Stimulated activated CD8-positive, alpha-beta memory T cell treated with anti-CD3 and anti-CD28 coated beads, Interleukin-2, amount 100 ng/mL, for 48 hours (primary cell): ENCODE data around the gene RCC1.
"Not testable (repeated sequence)": the region's sequence is repeated elsewhere in the genome, so short reads cannot be mapped to it uniquely, and the experiment has no call there.

ENCODE experiments used
- DNase-seq, 2 donors: peaks; one replicate each; pipeline ENCODE4 v3.0.0-alpha.2; 2020; ENCODE audit warnings: low read depth in 2 of 2

The RCC1 gene

DNA sequence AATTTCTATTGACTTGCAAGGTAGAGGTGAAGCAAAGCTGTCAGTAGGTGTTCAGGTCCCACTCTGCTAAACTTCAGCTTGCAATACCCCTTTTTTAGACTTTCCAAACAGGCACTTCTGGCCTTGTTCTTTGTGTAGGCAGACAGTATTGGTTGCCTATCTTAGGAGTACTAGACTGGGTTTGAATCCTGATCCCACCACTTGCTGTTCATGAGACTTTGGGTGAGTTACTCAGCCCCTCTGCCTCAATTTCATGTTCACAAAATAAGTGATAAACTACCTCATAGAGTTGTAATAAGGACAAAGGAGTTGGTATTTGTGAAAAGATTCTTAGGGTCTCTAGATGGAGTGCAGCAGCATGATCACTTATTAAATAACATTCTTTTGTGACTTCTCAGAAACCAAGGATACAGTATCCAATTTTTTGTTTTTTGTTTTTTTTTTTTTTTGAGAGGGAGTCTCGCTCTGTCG lies 5.2 kb downstream of the RCC1 start:
- no peak for DNase-seq

DNA sequence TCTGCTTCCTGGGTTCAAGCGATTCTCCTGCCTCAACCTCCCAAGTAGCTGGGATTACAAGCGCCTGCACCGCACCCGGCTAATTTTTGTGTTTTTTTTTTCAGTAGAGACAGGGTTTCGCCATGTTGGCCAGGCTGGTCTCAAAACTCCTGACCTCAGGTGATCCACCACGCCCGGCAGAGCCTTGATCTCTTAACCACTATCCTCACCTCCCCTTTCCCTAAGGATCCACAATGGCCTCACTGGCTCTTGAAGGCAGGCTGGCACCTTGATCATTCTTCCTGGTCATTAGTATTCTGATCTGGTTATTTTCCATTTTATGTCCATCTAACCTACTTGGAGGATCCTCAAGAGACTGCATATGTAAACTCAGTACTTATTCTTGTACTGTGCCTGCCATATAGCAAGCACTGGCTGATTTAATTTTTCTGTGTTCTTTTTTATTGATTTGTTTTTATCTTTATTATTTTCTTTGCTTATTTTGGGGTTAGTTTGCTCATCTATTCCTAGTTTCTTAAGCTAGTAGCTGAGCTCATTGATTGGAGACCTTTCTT lies 6.3 kb downstream of the RCC1 start:
- no peak for DNase-seq

GRCh38 chr1:28514445-28514933 lies 8.6 kb downstream of the RCC1 start:
- not testable (repeated sequence) for DNase-seq

DNA sequence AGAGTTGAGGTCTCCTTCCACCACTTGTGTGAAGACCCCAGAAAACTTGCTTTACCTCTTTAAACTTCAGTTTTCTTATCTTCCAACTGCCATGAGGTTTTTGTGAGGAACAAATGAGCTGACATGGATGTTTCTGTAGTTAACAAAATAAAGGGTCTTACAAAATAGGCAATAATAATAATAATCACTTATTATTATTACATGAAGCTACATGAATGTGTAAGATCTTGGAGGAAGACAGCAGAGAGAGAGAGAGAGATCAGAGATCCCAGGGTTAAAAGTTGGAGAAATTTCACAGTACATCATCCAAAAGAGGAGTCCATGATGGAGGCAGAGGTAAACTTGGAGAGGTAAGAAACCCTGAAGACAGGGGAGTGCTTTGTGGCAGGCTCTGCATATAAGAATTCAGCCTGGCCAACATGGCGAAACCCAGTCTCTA lies 10.7 kb downstream of the RCC1 start:
- DNase-seq: no peak

- no peak for DNase-seq
Observed at GRCh38 chr1:28517649-28517999, 11.8 kb downstream of the RCC1 start.

GRCh38 chr1:28518000-28518744 lies 12.3 kb downstream of the RCC1 start:
- peak; percentile 86 to 90 for DNase-seq

DNA sequence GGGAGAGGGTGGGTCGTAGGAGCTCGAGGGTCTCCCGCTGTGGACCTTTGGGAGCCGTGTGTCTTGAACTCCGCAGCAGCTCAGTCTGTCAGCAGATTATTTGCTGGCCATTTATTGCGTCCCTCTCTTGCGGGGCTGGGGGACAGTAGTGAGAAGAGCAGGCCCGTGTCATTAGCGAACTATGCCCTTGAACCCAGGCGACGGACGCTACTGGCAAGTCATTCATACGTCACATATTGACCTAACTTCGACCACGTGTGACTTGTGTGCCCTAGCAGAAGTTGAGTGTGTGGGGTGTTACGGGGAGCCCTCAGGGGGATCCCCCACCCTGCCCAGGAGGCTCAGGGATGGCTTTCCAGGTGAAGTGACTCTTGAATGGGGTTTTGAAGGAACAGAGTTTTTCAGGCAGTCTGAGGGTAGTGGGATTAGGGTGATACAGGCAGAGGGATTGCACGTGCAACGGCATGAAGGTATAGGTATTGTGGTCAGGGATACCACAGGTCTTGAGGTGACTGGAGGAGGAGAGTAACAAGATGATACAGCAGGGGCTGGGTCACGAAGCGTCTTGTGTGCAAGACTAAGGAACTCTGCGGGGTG lies 13.0 kb downstream of the RCC1 start:
- peak in 1 of 2 donors; percentile 40 for DNase-seq

GRCh38 chr1:28519946-28520725 lies 14.3 kb downstream of the RCC1 start:
- no peak for DNase-seq

DNA sequence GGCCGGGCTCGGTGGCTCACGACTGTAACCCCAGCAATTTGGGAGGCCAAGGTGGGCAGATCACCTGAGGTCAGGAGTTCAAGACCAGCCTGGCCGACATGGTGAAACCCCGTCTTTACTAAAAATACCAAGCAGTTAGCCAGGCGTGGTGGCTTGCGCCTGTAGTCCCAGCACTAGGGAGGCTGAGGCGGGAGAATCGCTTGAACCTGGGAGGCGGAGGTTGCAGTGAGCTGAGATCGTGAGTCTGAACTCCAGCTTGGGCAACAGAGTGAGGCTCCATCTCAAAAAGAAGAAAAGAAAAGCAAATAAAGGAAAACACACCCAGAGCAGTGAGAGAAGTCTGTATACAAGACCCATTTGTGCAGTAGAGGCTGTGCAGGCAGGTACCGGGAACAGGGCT lies 15.0 kb downstream of the RCC1 start:
- DNase-seq: not testable (repeated sequence)

DNA sequence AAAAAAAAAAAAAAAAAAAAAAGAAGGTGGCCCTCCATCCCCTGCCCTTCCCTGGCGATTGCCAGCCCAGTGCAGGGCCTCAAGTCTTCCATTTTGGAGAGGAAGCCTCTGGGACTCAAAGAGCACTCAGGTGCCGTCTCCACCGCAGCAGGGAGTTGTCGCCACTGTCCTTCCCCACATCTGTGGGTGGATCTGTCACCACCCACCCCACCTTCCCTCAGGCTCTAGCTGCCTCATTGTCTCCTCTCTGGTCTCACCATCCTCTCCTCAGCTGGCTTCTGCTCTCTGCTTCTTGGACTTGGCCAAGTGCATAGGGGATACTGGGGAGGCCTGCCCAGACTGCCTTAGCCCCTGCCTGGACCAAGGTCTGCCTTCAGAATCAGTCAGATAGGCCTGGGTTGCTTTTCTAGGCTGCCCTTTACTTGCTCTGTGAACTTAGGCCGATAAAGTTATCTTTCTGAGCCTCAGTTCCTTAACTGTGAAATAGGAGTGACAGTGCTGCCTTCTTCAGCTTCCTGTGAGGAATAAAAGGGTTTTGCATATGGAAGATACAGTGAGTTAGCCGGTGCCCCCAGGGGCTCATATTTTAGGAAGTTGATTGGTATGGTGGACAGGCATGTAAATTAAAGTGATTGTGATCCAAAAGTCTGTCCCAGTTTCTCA lies 15.8 kb downstream of the RCC1 start:
- DNase-seq: no peak

DNA sequence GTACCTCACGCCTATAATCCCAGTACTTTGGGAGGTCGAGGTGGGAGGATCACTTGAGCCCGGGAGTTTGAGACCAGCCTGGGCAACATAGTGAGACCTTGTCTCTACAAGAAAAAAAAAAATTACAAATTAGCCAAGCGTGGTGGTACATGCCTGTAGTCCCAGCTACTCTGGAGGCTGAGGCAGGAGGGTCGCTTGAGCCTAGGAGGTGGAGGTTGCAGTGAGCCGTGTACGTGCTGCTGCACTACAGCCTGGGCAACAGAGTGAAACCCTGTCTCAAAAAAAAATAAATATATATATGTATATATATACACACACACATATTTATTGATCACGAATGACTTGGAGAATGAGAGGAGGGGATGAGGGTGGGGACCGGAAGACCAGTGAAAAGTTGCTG lies 16.7 kb downstream of the RCC1 start:
- not testable (repeated sequence) for DNase-seq

GRCh38 chr1:28525002-28525642 lies 19.3 kb downstream of the RCC1 start:
- DNase-seq: not testable (repeated sequence)

DNA sequence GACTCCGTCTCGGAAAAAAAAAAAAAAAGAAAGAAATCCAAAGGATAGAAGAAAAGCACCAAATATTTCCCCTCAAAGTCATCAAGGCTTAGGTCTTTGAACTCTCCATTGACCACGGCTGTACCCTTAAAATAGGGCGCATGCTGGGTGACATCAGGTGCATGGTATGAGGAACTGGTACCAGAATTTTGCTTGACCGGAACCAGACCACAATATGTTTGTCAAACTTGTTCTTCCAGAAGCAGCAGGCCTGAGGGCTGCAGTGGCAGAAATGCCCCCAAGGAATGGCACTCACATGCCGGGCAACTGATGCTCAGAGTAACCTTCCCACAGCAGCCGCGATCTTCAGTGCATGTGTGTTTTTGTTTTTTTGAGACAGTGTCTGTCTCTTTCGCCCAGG lies 21.0 kb downstream of the RCC1 start:
- DNase-seq: no peak

GRCh38 chr1:28530456-28530855 lies 24.6 kb downstream of the RCC1 start:
- DNase-seq: no peak

GRCh38 chr1:28534671-28535070 lies 28.8 kb downstream of the RCC1 start:
- DNase-seq: no peak

DNA sequence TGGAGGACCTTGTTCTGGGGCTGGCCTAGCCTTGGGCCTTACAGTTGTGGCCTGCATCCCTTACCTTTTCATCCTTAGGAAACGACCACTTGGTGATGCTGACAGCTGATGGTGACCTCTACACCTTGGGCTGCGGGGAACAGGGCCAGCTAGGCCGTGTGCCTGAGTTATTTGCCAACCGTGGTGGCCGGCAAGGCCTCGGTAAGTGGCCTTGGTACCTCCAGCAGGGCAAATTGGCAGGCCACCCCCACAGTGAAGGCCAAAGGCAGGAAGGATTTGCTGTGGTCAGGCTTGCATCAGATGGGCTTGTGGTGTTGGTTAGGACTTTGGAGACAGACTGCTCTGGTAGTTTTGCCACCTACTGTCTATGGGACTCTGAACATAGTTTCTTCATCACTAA lies 29.3 kb downstream of the RCC1 start:
- no peak for DNase-seq

DNA sequence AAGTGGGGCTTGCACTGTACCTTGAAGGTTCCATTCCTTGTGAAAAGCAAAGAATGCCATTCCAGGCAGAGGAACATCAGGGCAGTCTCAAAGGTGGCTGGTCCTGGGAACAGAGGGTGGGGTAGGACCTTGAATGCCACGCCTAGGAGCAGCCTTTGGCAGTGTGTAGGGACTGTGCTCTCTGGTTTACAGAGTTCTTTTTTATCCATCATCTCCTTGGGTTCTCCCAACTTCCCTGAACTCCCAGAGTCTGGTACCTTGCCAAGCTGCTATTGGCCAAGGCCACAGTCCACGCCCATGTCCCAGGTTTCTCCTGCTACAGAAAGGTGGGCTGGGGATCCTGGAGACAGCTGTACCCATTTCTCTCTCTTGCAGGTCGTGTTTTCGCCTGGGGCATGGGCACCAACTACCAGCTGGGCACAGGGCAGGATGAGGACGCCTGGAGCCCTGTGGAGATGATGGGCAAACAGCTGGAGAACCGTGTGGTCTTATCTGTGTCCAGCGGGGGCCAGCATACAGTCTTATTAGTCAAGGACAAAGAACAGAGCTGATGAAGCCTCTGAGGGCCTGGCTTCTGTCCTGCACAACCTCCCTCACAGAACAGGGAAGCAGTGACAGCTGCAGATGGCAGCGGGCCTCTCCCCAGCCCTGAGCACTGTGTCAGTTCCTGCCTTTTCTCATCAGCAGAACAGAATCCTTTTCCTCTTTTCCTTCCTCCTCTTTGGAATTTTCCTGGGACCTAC lies 31.8 kb downstream of the RCC1 start:
- no peak for DNase-seq

GRCh38 chr1:28538286-28538685 lies 32.4 kb downstream of the RCC1 start:
- DNase-seq: no peak

- DNase-seq: no peak
Observed at GRCh38 chr1:28540651-28541050, 34.8 kb downstream of the RCC1 start.

DNA sequence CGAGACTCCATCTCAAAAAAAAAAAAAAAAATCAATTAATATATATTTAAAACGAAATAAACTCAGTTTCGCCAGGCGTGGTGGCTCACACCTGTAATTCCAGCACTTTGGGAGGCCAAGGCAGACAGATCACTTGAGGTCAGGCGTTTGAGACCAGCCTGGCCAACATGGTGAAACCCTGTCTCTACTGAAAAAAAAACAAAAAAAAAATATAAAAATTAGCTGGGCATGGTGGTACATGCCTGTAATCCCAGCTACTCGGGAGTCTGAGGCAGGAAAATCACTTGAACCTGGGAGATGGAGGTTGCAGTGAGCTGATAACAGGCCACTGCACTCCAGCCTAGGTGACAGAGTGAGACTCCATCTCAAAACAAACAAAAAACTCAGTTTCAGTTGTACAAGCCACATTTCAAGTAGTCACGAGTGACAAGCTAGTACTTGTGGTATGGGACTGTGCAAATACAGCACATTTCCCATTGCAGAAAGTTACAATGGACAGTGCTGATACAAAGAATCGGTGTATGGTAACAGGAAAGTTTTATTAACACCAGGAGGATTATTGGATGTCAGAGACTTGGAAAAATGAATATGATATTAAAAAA lies 35.7 kb downstream of the RCC1 start:
- DNase-seq: not testable (repeated sequence)
